DND-41 (cell line): Measurements from ENCODE around the gene MS4A8.
"Not testable (repeated sequence)": the region's sequence is repeated elsewhere in the genome, so short reads cannot be mapped to it uniquely, and the experiment has no call there.

Source experiments
- ATAC-seq: fragments of 200-7000 bp; cut with Tn5 transposase; 3 replicates; pipeline ENCODE4 v1.9.1; 2021; ENCODE audit warnings: low read depth; ENCODE audit not compliant: insufficient read depth
- DNase-seq: peaks from one replicate; pipeline ENCODE4 v3.0.0-alpha.2; 2020
- H2AFZ ChIP-seq: 2 replicates; pipeline ENCODE4 v1.6.0; 2012; ENCODE audit warnings: low read depth, low read length
- H3K27ac ChIP-seq: 2 replicates; pipeline ENCODE4 v1.5.1; 2012; ENCODE audit warnings: low read length, inconsistent platforms
- H3K27me3 ChIP-seq: fragments of 200-600 bp; sonication (generic); 2 replicates; pipeline ENCODE4 v1.6.0; 2012; ENCODE audit warnings: low read length, mild to moderate bottlenecking, inconsistent platforms; ENCODE audit not compliant: insufficient read depth, poor library complexity
- H3K36me3 ChIP-seq: 2 replicates; pipeline ENCODE4 v1.5.1; 2012; ENCODE audit warnings: low read length, inconsistent platforms; ENCODE audit not compliant: insufficient read depth
- H3K4me1 ChIP-seq: 2 replicates; pipeline ENCODE4 v1.5.1; 2012; ENCODE audit warnings: mild to moderate bottlenecking, low read length; ENCODE audit not compliant: insufficient read depth
- H3K4me2 ChIP-seq: 2 replicates; pipeline ENCODE4 v1.6.0; 2012; ENCODE audit warnings: mild to moderate bottlenecking, moderate library complexity, low read length, inconsistent platforms; ENCODE audit not compliant: insufficient read depth
- H3K4me3 ChIP-seq, 2 experiments: fragments of 200-600 bp in 1 of 2; shearing (Covaris generic) in 1 of 2; 2 replicates each; pipeline ENCODE4 v1.5.1; 2012 to 2016; ENCODE audit warnings: inconsistent platforms in 2 of 2, low read length in 2 of 2, mild to moderate bottlenecking in 2 of 2, low read depth in 1 of 2, moderate library complexity in 1 of 2
- H3K79me2 ChIP-seq: 2 replicates; pipeline ENCODE4 v1.6.0; 2012; ENCODE audit warnings: low read length, inconsistent platforms; ENCODE audit not compliant: insufficient read depth
- H3K9ac ChIP-seq: 2 replicates; pipeline ENCODE4 v1.6.0; 2012; ENCODE audit warnings: low read depth, mild to moderate bottlenecking, inconsistent platforms, low read length, moderate library complexity
- H3K9me3 ChIP-seq: 2 replicates; pipeline ENCODE4 v1.5.1; 2012; ENCODE audit warnings: low read length, moderate library complexity, mild to moderate bottlenecking, inconsistent platforms; ENCODE audit not compliant: insufficient read depth, severe bottlenecking
- H4K20me1 ChIP-seq: 2 replicates; pipeline ENCODE4 v1.6.0; 2012; ENCODE audit warnings: low read length; ENCODE audit not compliant: insufficient read depth
- CTCF ChIP-seq: IDR thresholded peaks from 2 replicates; pipeline ENCODE4 v1.5.1; 2012; ENCODE audit warnings: borderline replicate concordance, low read length, moderate library complexity, mild to moderate bottlenecking; ENCODE audit not compliant: poor library complexity, severe bottlenecking; ENCODE audit errors: extremely low read depth
- EZH2 ChIP-seq: IDR thresholded peaks from 3 replicates; pipeline ENCODE4 v1.6.1; 2012; ENCODE audit warnings: borderline replicate concordance, low read depth, mild to moderate bottlenecking, moderate library complexity, low read length, inconsistent platforms; ENCODE audit not compliant: severe bottlenecking

Gene MS4A8, protein sequence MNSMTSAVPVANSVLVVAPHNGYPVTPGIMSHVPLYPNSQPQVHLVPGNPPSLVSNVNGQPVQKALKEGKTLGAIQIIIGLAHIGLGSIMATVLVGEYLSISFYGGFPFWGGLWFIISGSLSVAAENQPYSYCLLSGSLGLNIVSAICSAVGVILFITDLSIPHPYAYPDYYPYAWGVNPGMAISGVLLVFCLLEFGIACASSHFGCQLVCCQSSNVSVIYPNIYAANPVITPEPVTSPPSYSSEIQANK

GRCh38 chr11:60699284-60699691, at the start of gene MS4A8:
Gene MS4A8 (plus strand): TSS chr11:60699612. CDS start chr11:60700861, 1,249 bp downstream.
- no peaks in the 10 kb centered on the region for H3K27me3 ChIP-seq
- H2AFZ ChIP-seq: no peak within 1 kb of the TSS
- no peaks in the 10 kb centered on the region for H3K79me2 ChIP-seq
- H3K4me2 ChIP-seq: no peak within 1 kb of the TSS
- DNase-seq (no peak), ATAC-seq (no peak)
- no peaks in the 10 kb centered on the region for H3K36me3 ChIP-seq
- H3K4me3 ChIP-seq: no peak within 1 kb of the TSS
- no peak within 1 kb of the TSS for H3K9ac ChIP-seq
- H3K27ac ChIP-seq: no peak within 1 kb of the TSS
- H3K4me1 ChIP-seq: no peaks in the 10 kb centered on the region
- no peaks in the 10 kb centered on the region for H3K9me3 ChIP-seq
- no peak for TF ChIP-seq EZH2
- TF ChIP-seq CTCF: no peak
- H4K20me1 ChIP-seq: no peaks in the 10 kb centered on the region

- no peaks in the 10 kb centered on the region for H3K36me3 ChIP-seq
- TF ChIP-seq EZH2 (no peak), CTCF (no peak)
- H2AFZ ChIP-seq: no peak overlapping the region
- H3K9me3 ChIP-seq: no peaks in the 10 kb centered on the region
- no peaks in the 10 kb centered on the region for H3K27me3 ChIP-seq
- H3K27ac ChIP-seq: no peak overlapping the region
- no peak overlapping the region for H3K9ac ChIP-seq
- H4K20me1 ChIP-seq: no peaks in the 10 kb centered on the region
- no peaks in the 10 kb centered on the region for H3K79me2 ChIP-seq
- no peaks in the 10 kb centered on the region for H3K4me1 ChIP-seq
- no peak overlapping the region for H3K4me2 ChIP-seq
- no peak overlapping the region for H3K4me3 ChIP-seq
- DNase-seq (no peak), ATAC-seq (no peak)
These were observed 41.5 kb upstream of the MS4A8 start for GRCh38 chr11:60657888-60658287.

- DNase-seq (no peak), ATAC-seq (no peak)
- no peaks in the 10 kb centered on the region for H3K4me1 ChIP-seq
- H3K4me2 ChIP-seq: no peak overlapping the region
- no peaks in the 10 kb centered on the region for H3K36me3 ChIP-seq
- H3K27me3 ChIP-seq: no peaks in the 10 kb centered on the region
- H3K9ac ChIP-seq: no peak overlapping the region
- no peak overlapping the region for H3K4me3 ChIP-seq
- no peak overlapping the region for H3K27ac ChIP-seq
- no peaks in the 10 kb centered on the region for H4K20me1 ChIP-seq
- TF ChIP-seq EZH2 (no peak), CTCF (no peak)
- no peak overlapping the region for H2AFZ ChIP-seq
- no peaks in the 10 kb centered on the region for H3K79me2 ChIP-seq
- no peaks in the 10 kb centered on the region for H3K9me3 ChIP-seq
These were observed 41.0 kb upstream of the MS4A8 start for GRCh38 chr11:60658409-60658808.

- Histone ChIP-seq H3K9me3 (peaks cover 22% of the 10 kb centered on the region), H3K79me2 (no peaks in the 10 kb centered on the region), H3K4me1 (no peaks in the 10 kb centered on the region), H3K4me2 (no peak overlapping the region), H3K9ac (no peak overlapping the region), H4K20me1 (no peaks in the 10 kb centered on the region), H3K27ac (no peak overlapping the region), H3K36me3 (no peaks in the 10 kb centered on the region), H3K27me3 (no peaks in the 10 kb centered on the region), H2AFZ (no peak overlapping the region), H3K4me3 (no peak overlapping the region)
- no peak for ATAC-seq
- no peak for DNase-seq
- TF ChIP-seq EZH2: no peak
- TF ChIP-seq CTCF: no peak
These were observed 27.2 kb upstream of the MS4A8 start for GRCh38 chr11:60672255-60672654.

DNA sequence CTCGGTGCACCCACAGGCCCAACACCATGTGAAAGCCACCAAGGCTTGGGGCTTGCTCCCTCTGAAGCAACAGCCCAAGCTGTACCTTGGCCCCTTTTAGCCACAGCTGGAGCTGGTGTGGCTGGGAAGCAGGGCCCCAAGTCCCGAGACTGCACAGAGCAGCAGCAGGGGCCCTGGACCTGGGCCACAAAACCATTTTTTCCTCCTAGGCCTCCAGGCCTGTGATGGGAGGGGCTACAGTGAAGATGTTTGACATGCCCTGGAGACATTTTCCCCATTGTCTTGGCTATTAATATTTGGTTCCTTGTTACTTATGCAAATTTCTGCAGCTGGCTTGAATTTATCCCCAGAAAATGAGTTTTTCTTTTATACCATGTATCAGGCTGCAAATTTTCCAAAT, 21.2 kb upstream of the MS4A8 start:
- H3K4me2 ChIP-seq, H3K27ac ChIP-seq, DNase-seq, H3K27me3 ChIP-seq, H3K79me2 ChIP-seq, H2AFZ ChIP-seq, H3K4me3 ChIP-seq, H4K20me1 ChIP-seq, H3K4me1 ChIP-seq, ATAC-seq, H3K9ac ChIP-seq, H3K36me3 ChIP-seq: not testable (repeated sequence)
- peaks cover 38% of the 10 kb centered on the region for H3K9me3 ChIP-seq
